GM18867 (cell line): ENCODE data around the gene KRTAP10-4.

Experiments used
- ATAC-seq: cut with Tn5 transposase; IDR thresholded peaks from one replicate; pipeline ENCODE4 v1.9.1; 2021; ENCODE audit warnings: mild to moderate bottlenecking, moderate library complexity; ENCODE audit not compliant: unreplicated experiment

The KRTAP10-4 gene

GRCh38 chr21:44615466-44615865, 41.9 kb downstream of the KRTAP10-4 start:
- no peak for ATAC-seq

GRCh38 chr21:44615911-44616590, 42.5 kb downstream of the KRTAP10-4 start:
- no peak for ATAC-seq

- no peak for ATAC-seq
Observed at GRCh38 chr21:44616591-44616926, 43.0 kb downstream of the KRTAP10-4 start.

GRCh38 chr21:44617071-44617501, 43.6 kb downstream of the KRTAP10-4 start:
- no peak for ATAC-seq

GRCh38 chr21:44618504-44618903, 45.0 kb downstream of the KRTAP10-4 start:
- no peak for ATAC-seq

GRCh38 chr21:44618909-44619308, 45.4 kb downstream of the KRTAP10-4 start:
- no peak for ATAC-seq

GRCh38 chr21:44619886-44620285, 46.4 kb downstream of the KRTAP10-4 start:
- no peak for ATAC-seq

- ATAC-seq, result no peak
Observed at GRCh38 chr21:44623575-44623974, 50.0 kb downstream of the KRTAP10-4 start.
